Prostate gland (tissue), 2 donors: Measurements from ENCODE around the gene CCDC92B.

Experiments used
- POLR2A ChIP-seq: fragments of 450-650 bp; IDR thresholded peaks from one replicate; pipeline ENCODE4 v1.6.1; 2016; ENCODE audit warnings: antibody characterized with exemption, mild to moderate bottlenecking
- TF ChIP-seq, protein P1 (sequence below), 4 experiments: fragments of 200-600 bp in 2 of 4; fragments of 450-650 bp in 2 of 4; sonication (generic) in 2 of 4; IDR thresholded peaks; 1 replicate in 3 of 4; 2 replicates in 1 of 4; pipeline ENCODE4 v1.5.1; 2016 to 2019; ENCODE audit warnings: antibody characterized with exemption in 4 of 4, mild to moderate bottlenecking in 2 of 4, moderate library complexity in 2 of 4

DNA sequence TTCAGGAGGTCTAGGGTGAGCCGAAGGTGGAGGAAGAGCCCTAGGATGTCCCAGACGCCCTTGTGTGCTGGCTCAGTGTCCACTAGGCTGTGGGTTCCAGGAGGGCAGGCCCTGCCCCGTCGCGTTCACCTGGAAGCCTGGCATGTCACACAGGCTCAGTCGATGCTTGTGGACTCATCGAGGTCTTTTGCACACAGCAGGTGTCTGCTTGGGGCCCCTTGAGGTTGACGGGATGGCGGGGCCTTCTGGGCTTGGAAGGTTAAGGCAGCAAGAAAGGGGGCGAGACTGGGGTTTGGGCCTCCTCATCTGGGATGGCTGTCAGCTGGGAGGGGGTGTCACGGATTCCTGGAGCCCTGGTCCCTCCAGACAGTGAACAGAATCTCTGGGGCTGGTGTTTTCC is 48.7 kb upstream of the CCDC92B start:
- TF ChIP-seq, protein P1, sequence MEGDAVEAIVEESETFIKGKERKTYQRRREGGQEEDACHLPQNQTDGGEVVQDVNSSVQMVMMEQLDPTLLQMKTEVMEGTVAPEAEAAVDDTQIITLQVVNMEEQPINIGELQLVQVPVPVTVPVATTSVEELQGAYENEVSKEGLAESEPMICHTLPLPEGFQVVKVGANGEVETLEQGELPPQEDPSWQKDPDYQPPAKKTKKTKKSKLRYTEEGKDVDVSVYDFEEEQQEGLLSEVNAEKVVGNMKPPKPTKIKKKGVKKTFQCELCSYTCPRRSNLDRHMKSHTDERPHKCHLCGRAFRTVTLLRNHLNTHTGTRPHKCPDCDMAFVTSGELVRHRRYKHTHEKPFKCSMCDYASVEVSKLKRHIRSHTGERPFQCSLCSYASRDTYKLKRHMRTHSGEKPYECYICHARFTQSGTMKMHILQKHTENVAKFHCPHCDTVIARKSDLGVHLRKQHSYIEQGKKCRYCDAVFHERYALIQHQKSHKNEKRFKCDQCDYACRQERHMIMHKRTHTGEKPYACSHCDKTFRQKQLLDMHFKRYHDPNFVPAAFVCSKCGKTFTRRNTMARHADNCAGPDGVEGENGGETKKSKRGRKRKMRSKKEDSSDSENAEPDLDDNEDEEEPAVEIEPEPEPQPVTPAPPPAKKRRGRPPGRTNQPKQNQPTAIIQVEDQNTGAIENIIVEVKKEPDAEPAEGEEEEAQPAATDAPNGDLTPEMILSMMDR (IDR thresholded peaks at IDR 0.05), result no peak
- no peak for TF ChIP-seq POLR2A
